GM19372 (cell line): ENCODE results near the gene TTC13.

Experiments
- ATAC-seq: cut with Tn5 transposase; IDR thresholded peaks from one replicate; pipeline ENCODE4 v1.9.1; 2021; ENCODE audit warnings: mild to moderate bottlenecking, low read depth, moderate library complexity; ENCODE audit not compliant: unreplicated experiment

Gene TTC13

DNA sequence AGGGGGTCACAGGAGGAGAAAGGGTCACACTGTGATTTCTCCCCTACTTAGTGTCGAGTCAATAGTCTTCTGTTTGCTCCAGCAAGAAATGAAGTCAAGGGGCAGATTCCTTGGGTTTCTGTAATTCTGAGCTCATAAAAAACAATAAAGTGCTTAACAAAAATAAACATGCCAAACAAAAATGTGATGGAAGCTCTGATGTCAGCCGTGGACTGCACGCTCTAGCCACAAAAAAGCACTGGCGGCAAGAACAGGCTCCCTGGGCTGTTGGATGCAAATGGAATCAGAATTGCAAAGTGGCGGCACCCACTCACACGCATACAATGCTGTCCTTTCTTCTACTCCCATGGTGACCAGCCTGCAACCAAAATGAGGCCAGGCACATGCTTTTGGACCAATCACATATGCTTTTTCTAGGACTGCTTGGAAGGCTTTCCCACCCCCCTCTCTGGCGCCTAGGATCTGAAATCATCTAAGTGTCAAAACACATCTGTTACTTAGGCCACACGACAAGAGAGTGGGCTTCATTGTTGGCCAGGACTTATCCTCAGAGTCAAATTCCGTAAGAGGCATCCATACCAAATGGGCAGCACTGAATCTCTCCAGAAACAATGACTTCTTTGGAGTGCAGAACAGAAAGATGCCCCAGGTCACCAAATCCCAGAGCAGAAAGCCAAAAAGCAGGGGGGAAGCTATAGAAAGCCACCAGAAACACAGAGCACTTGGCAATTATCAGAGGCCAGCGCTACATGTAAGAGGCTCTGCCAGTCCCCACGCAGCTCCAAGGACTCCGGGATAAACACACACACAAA, 119.5 kb downstream of the TTC13 start:
- no peak for ATAC-seq

DNA sequence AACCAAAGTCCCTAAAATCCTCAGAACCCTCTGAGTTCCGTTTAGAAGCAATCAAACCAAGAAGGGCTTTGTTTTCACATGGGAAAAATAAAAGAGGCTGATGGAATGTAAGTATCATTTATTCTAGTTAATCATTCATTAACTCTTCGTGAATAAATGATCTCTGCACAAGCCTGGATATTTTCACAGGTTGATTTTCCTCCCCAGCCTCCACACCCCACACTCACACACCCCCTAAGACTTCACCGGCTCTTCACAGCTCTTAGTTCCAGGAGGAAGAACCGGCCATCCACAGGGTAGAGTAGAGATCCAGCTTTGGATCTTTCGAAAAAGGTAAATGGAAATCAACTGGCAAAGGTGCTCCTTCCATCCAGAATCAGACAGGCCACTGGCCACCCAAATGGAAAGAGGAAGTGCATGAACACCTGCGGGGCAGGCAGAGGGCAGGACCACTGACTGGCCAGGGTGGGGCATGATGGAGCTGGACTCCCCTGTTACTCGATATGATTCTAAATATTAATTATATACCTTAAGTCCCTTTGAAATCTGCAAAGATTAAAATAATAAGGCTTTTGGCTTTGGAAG, 120.3 kb downstream of the TTC13 start:
- no peak for ATAC-seq

GRCh38 chr1:230857822-230858221, 120.8 kb downstream of the TTC13 start:
- ATAC-seq: no peak

DNA sequence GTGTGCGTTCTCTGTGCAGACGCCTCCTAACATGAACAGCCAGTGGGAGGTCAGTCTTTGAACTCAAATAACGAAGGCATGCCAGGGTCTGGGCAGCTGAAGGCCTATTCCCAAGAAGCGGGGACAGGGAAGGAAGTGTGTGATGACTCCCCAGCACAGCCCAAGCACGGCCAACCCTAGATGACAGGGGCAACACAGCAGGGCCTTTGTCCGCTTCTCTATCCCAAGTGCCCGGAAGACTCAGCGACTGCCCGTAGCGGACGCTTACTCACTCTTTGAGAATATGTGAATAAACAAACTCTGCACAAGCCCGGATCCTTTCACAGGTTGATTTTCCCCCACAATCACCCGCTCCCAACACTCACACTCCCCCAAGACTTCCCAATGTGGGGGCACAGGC, 121.6 kb downstream of the TTC13 start:
- ATAC-seq: no peak
